IMR-90 (cell line): ENCODE measurements around the gene FAM151B. TPM values are rescaled to one million over a fixed set of nuclear protein-coding genes. Genes with fewer than 3 reads are reported as not detected.

ENCODE experiments used
- ATAC-seq: fragments of 200-7000 bp; cut with Tn5 transposase; 2 replicates; pipeline ENCODE4 v1.9.1; 2020; ENCODE audit warnings: low read depth, mild to moderate bottlenecking, moderate library complexity
- BruUV-seq: library from RNA; stranded (reverse); fragments of 400-500 nt; replicated peaks from 2 replicates; lab custom pipeline; 2021; lab: Mats Ljungman, UMichigan
- CTCF ChIA-PET: fragments of 300-600 bp; formaldehyde crosslinking; extraction: SDS; loops from one replicate; lab custom pipeline; 2021; ENCODE audit warnings: antibody characterized with exemption; lab: Yijun Ruan, JAX
- POLR2A ChIA-PET: fragments of 300-600 bp; sonication (Branson Sonifier 250); formaldehyde crosslinking; loops from one replicate; lab custom pipeline; 2022; ENCODE audit warnings: antibody characterized with exemption; ENCODE audit not compliant: unreplicated experiment; lab: Charles Lee
- DNase-seq: peaks from one replicate; pipeline ENCODE4 v3.0.0; 2013
- H2AFZ ChIP-seq: replicated peaks from 2 replicates; pipeline ENCODE3; 2013; ENCODE audit warnings: low read length, mild to moderate bottlenecking; ENCODE audit not compliant: poor library complexity
- H2AK5ac ChIP-seq: 2 replicates; pipeline ENCODE4 v1.6.1; 2013; ENCODE audit warnings: low read depth, low read length, inconsistent platforms
- H2AK9ac ChIP-seq: replicated peaks from 2 replicates; pipeline ENCODE3; 2013; ENCODE audit warnings: mild to moderate bottlenecking, low read depth, low read length, moderate library complexity; ENCODE audit not compliant: poor library complexity
- H2BK120ac ChIP-seq: 2 replicates; pipeline ENCODE4 v1.6.1; 2013; ENCODE audit warnings: low read depth, low read length, inconsistent platforms
- H2BK15ac ChIP-seq: 3 replicates; pipeline ENCODE4 v1.6.1; 2013; ENCODE audit warnings: low read depth, low read length, inconsistent platforms
- H2BK20ac ChIP-seq: 2 replicates; pipeline ENCODE4 v1.6.1; 2013; ENCODE audit warnings: low read depth, mild to moderate bottlenecking, inconsistent platforms, low read length, moderate library complexity
- H2BK5ac ChIP-seq: 2 replicates; pipeline ENCODE4 v1.6.1; 2013; ENCODE audit warnings: mild to moderate bottlenecking, low read depth, low read length, inconsistent platforms; ENCODE audit not compliant: poor library complexity, severe bottlenecking
- H3K14ac ChIP-seq: replicated peaks from 2 replicates; pipeline ENCODE4 v1.6.1; 2013; ENCODE audit warnings: low read depth, low read length, inconsistent platforms
- H3K18ac ChIP-seq: 2 replicates; pipeline ENCODE4 v1.6.1; 2013; ENCODE audit warnings: low read depth, low read length, control low read depth
- H3K23ac ChIP-seq: 2 replicates; pipeline ENCODE4 v1.6.1; 2013; ENCODE audit warnings: low read depth, low read length, inconsistent platforms
- H3K27ac ChIP-seq: 2 replicates; pipeline ENCODE4 v1.5.1; 2013; ENCODE audit warnings: mild to moderate bottlenecking, control low read depth, low read length; ENCODE audit not compliant: insufficient read depth
- H3K27me3 ChIP-seq: 2 replicates; pipeline ENCODE4 v1.6.1; 2013; ENCODE audit warnings: low read length; ENCODE audit not compliant: control insufficient read depth, insufficient read depth
- H3K36me3 ChIP-seq: 2 replicates; pipeline ENCODE4 v1.6.1; 2013; ENCODE audit warnings: low read length, mixed read lengths; ENCODE audit not compliant: control insufficient read depth, insufficient read depth
- H3K4ac ChIP-seq: 2 replicates; pipeline ENCODE4 v1.6.1; 2013; ENCODE audit warnings: low read depth, low read length, inconsistent platforms
- H3K4me1 ChIP-seq: 2 replicates; pipeline ENCODE4 v1.6.1; 2013; ENCODE audit warnings: low read length, mixed read lengths; ENCODE audit not compliant: control insufficient read depth, insufficient read depth
- H3K4me2 ChIP-seq: 2 replicates; pipeline ENCODE4 v1.6.1; 2013; ENCODE audit warnings: low read depth, mild to moderate bottlenecking, control low read depth, low read length, moderate library complexity
- H3K4me3 ChIP-seq: 2 replicates; pipeline ENCODE4 v1.5.1; 2013; ENCODE audit warnings: low read depth, mild to moderate bottlenecking, control low read depth, low read length, moderate library complexity; ENCODE audit not compliant: insufficient read depth
- H3K56ac ChIP-seq: 2 replicates; pipeline ENCODE4 v1.6.1; 2013; ENCODE audit warnings: low read length, inconsistent platforms; ENCODE audit not compliant: insufficient read depth; ENCODE audit errors: extremely low read depth
- H3K79me1 ChIP-seq, 2 experiments: 2 replicates each; pipeline ENCODE4 v1.6.1; 2013; ENCODE audit warnings: low read length in 2 of 2, inconsistent platforms in 1 of 2, low read depth in 1 of 2
- H3K9ac ChIP-seq: 2 replicates; pipeline ENCODE4 v1.6.1; 2013; ENCODE audit warnings: low read depth, low read length, control low read depth
- H3K9me1 ChIP-seq: 2 replicates; pipeline ENCODE4 v1.6.1; 2013; ENCODE audit warnings: low read length, inconsistent platforms; ENCODE audit not compliant: insufficient read depth
- H3K9me3 ChIP-seq: 2 replicates; pipeline ENCODE4 v1.6.1; 2013; ENCODE audit warnings: low read length; ENCODE audit not compliant: control insufficient read depth, insufficient read depth
- H4K20me1 ChIP-seq: 2 replicates; pipeline ENCODE4 v1.6.1; 2013; ENCODE audit warnings: low read length, inconsistent platforms; ENCODE audit not compliant: insufficient read depth
- H4K5ac ChIP-seq: 2 replicates; pipeline ENCODE4 v1.6.1; 2013; ENCODE audit warnings: mild to moderate bottlenecking, low read depth, low read length, control low read depth
- H4K8ac ChIP-seq, 2 experiments: 2 replicates each; pipeline ENCODE4 v1.6.1; 2013; ENCODE audit warnings: low read depth in 2 of 2, low read length in 2 of 2, control low read depth in 1 of 2, inconsistent platforms in 1 of 2
- H4K91ac ChIP-seq: 2 replicates; pipeline ENCODE4 v1.6.1; 2013; ENCODE audit warnings: low read depth, low read length, inconsistent platforms; ENCODE audit not compliant: insufficient read depth
- CEBPB ChIP-seq: IDR thresholded peaks from 2 replicates; pipeline ENCODE4 v1.6.1; 2012; ENCODE audit warnings: low read depth, low read length, improper control_type of control experiment
- CTCF ChIP-seq: conservative IDR thresholded peaks from 2 replicates; pipeline ENCODE4 v1.5.1; 2012; ENCODE audit warnings: mild to moderate bottlenecking, low read depth, low read length, improper control_type of control experiment
- NFE2L2 ChIP-seq: fragments of 150-350 bp; IDR thresholded peaks from 2 replicates; pipeline ENCODE4 v1.6.1; 2016; ENCODE audit warnings: low read depth, mild to moderate bottlenecking, low read length
- RAD21 ChIP-seq: IDR thresholded peaks from 2 replicates; pipeline ENCODE4 v1.6.1; 2012; ENCODE audit warnings: low read length, improper control_type of control experiment
- SMC3 ChIP-seq: fragments of 150-350 bp; IDR thresholded peaks from 2 replicates; pipeline ENCODE4 v1.6.1; 2016; ENCODE audit warnings: low read depth, mild to moderate bottlenecking, antibody characterized with exemption, low read length, moderate library complexity
- WGBS, 2 experiments: methylation state at CpG; one replicate each; pipeline versions ENCODE4 v1.1.5 to v1.1.7; 2013; ENCODE audit warnings: missing lambda C conversion rate in 2 of 2; ENCODE audit not compliant: insufficient read length in 1 of 2; ENCODE audit errors: extremely low coverage in 2 of 2; 5-methylcytosine and 5-hydroxymethylcytosine counted together
- dilution Hi-C: fragments of 300-500 bp; cut with HindIII; formaldehyde crosslinking; loops from one replicate; pipeline ENCODE4 v1.14.3; 2018; ENCODE audit warnings: low sequenced_read_pairs; ENCODE audit not compliant: unreplicated experiment
- in situ Hi-C: fragments of 300-500 bp; cut with MboI; formaldehyde crosslinking; loops from 3 replicates; pipeline ENCODE4 v1.14.3; 2019; ENCODE audit warnings: low sequenced_read_pairs, inconsistent platforms, mixed read lengths
- intact Hi-C: fragments of 100-400 bp; cut with micrococcal nuclease; formaldehyde crosslinking; loops from 2 replicates; pipeline ENCODE4 v1.10.0; 2022
- polyA plus RNA-seq, 3 experiments: library from polyadenylated mRNA; depleted of rRNA; stranded (reverse); fragments of >200 nt; gene quantifications; 2 replicates each; pipeline ENCODE4 v1.2.3, GENCODE V29; 2012; ENCODE audit warnings: low replicate concordance in 1 of 3
- total RNA-seq: library from RNA; depleted of rRNA; stranded (reverse); fragments of >200 nt; gene quantifications from 2 replicates; pipeline ENCODE4 v1.2.3, GENCODE V29; 2012

FAM151B gene
- total and polyA plus RNA-seq, 2 of the 4 experiments (the other 2 are of a cell fraction), result 1.0 to 2.9 TPM

- intact Hi-C loops (loop anchor here (2.0 kb wide), 1 partner anchor 192 kb away; no protein-coding TSS in a partner anchor), dilution Hi-C loops (no loop called here), in situ Hi-C loops (loop anchor here (5.0 kb wide), 1 partner anchor 191 kb away; no protein-coding TSS in a partner anchor)
- Histone ChIP-seq H2AK5ac (no peak overlapping the region), H2AK9ac (no peak overlapping the region), H2BK20ac (no peak overlapping the region), H3K9ac (no peak overlapping the region), H4K91ac (no peak overlapping the region), H3K56ac (no peak overlapping the region), H3K4me3 (no peak overlapping the region), H4K20me1 (no peaks in the 10 kb centered on the region), H3K14ac (no peak overlapping the region), H3K27ac (no peak overlapping the region), H3K18ac (no peak overlapping the region), H4K5ac (no peak overlapping the region), H3K4me1 (no peaks in the 10 kb centered on the region), H3K9me3 (peaks cover 5% of the 10 kb centered on the region), H2AFZ (no peak overlapping the region), H3K4me2 (no peak overlapping the region), H2BK120ac (no peak overlapping the region), H3K23ac (no peak overlapping the region), H3K79me1 (no peaks in the 10 kb centered on the region), H3K9me1 (no peaks in the 10 kb centered on the region), H3K36me3 (peaks cover 10% of the 10 kb centered on the region), H2BK15ac (no peak overlapping the region), H3K27me3 (no peaks in the 10 kb centered on the region), H2BK5ac (no peak overlapping the region), H4K8ac (no peak overlapping the region), H3K4ac (no peak overlapping the region)
- POLR2A ChIA-PET, result no interaction called here
- peak; percentile 72 for TF ChIP-seq CTCF
- TF ChIP-seq SMC3, result peak; percentile 53
- no peak for TF ChIP-seq NFE2L2
- TF ChIP-seq RAD21, result peak; percentile 66
- TF ChIP-seq CEBPB, result no peak
- WGBS, 2 experiments, result 100% methylated on average over 1 of the region's 3 CpGs; no CpG with 5 or more reads in 1 of the 2 experiments
- DNase-seq (peak; percentile 60), ATAC-seq (peak; percentile 94)
- no TSS peak for BruUV-seq
- CTCF ChIA-PET, result interaction anchor here (0.6 to 2.0 kb wide), 10 partner anchors 13 to 701 kb away, joined by 3 to 9 read pairs (median 3); no protein-coding TSS in a partner anchor
Measured at GRCh38 chr5:80481019-80481893, 6.6 kb upstream of the FAM151B start.
